Activated naive CD8-positive, alpha-beta T cell treated with anti-CD3 and anti-CD28 coated beads, Interleukin-2, amount 10 ng/mL, durations not matched to agents 7 days and 5 days (primary cell): ENCODE measurements around the gene GOLGA6L25. TPM values are rescaled to one million over a fixed set of nuclear protein-coding genes. Genes with fewer than 3 reads are reported as not detected.
"Not testable (repeated sequence)": the region's sequence is repeated elsewhere in the genome, so short reads cannot be mapped to it uniquely, and the experiment has no call there.

Experiments used
- ATAC-seq: fragments of 150-1000 bp; cut with Tn5 transposase; one replicate; pipeline ENCODE4 v1.10.0; 2021; ENCODE audit warnings: low read depth, moderate library complexity
- POLR2A ChIA-PET: fragments of 350-600 bp; sonication (Branson Sonifier 250); formaldehyde crosslinking; loops from one replicate; lab custom pipeline; 2021; ENCODE audit warnings: antibody characterized with exemption; lab: Charles Lee
- DNase-seq: peaks from one replicate; pipeline ENCODE4 v3.0.0; 2021
- H3K27ac Mint-ChIP-seq: one replicate; pipeline ENCODE4 v1.8.0; 2022; ENCODE audit warnings: mild to moderate bottlenecking, mixed read lengths
- H3K27me3 Mint-ChIP-seq: one replicate; pipeline ENCODE4 v1.8.0; 2022; ENCODE audit warnings: mild to moderate bottlenecking, moderate library complexity, mixed read lengths
- H3K36me3 Mint-ChIP-seq: one replicate; pipeline ENCODE4 v1.8.0; 2021; ENCODE audit warnings: mild to moderate bottlenecking, mixed read lengths
- H3K4me1 Mint-ChIP-seq: one replicate; pipeline ENCODE4 v1.8.0; 2021; ENCODE audit warnings: mixed read lengths
- H3K4me3 Mint-ChIP-seq: one replicate; pipeline ENCODE4 v1.8.0; 2022; ENCODE audit warnings: mild to moderate bottlenecking, moderate library complexity, mixed read lengths
- H3K9me3 Mint-ChIP-seq: one replicate; pipeline ENCODE4 v1.8.0; 2021; ENCODE audit warnings: mixed read lengths
- total RNA-seq, 2 experiments: library from RNA; stranded (reverse); gene quantifications; one replicate each; pipeline ENCODE4 v1.2.3, GENCODE V29; 2021

Gene GOLGA6L25
- total RNA-seq = not detected

GRCh38 chr15:28553268-28553667, at the start of gene GOLGA6L25:
GOLGA6L25 (plus strand) TSS chr15:28553568; CDS start chr15:28553629, 61 bp downstream.
- H3K4me1 Mint-ChIP-seq, H3K27ac Mint-ChIP-seq, ATAC-seq, DNase-seq, H3K4me3 Mint-ChIP-seq, H3K27me3 Mint-ChIP-seq, H3K36me3 Mint-ChIP-seq, H3K9me3 Mint-ChIP-seq, POLR2A ChIA-PET: not testable (repeated sequence)

- not testable (repeated sequence) for H3K27ac Mint-ChIP-seq, ATAC-seq, H3K4me1 Mint-ChIP-seq
These were observed 45.0 kb upstream of the GOLGA6L25 start for GRCh38 chr15:28508217-28508889.

GRCh38 chr15:28514128-28514527, 39.2 kb upstream of the GOLGA6L25 start:
- DNase-seq, POLR2A ChIA-PET, H3K36me3 Mint-ChIP-seq, H3K9me3 Mint-ChIP-seq, H3K4me3 Mint-ChIP-seq, H3K4me1 Mint-ChIP-seq, H3K27ac Mint-ChIP-seq, H3K27me3 Mint-ChIP-seq, ATAC-seq: not testable (repeated sequence)

More at GRCh38 chr15:28508217-28508889, 45.0 kb upstream of the GOLGA6L25 start:
- H3K4me3 Mint-ChIP-seq, POLR2A ChIA-PET, H3K9me3 Mint-ChIP-seq, H3K27me3 Mint-ChIP-seq, DNase-seq, H3K36me3 Mint-ChIP-seq: not testable (repeated sequence)

GRCh38 chr15:28515208-28515607, 38.2 kb upstream of the GOLGA6L25 start:
- DNase-seq, ATAC-seq, H3K27ac Mint-ChIP-seq, POLR2A ChIA-PET, H3K27me3 Mint-ChIP-seq, H3K36me3 Mint-ChIP-seq, H3K4me1 Mint-ChIP-seq, H3K9me3 Mint-ChIP-seq, H3K4me3 Mint-ChIP-seq: not testable (repeated sequence)

GRCh38 chr15:28532954-28533353, 20.4 kb upstream of the GOLGA6L25 start, which contains the start of gene GOLGA8G:
GOLGA8G (minus strand) TSS chr15:28532971; CDS start chr15:28532909, 62 bp downstream.
- POLR2A ChIA-PET, H3K27ac Mint-ChIP-seq, ATAC-seq, H3K4me3 Mint-ChIP-seq, H3K27me3 Mint-ChIP-seq, DNase-seq, H3K4me1 Mint-ChIP-seq, H3K9me3 Mint-ChIP-seq, H3K36me3 Mint-ChIP-seq: not testable (repeated sequence)

GRCh38 chr15:28573351-28573750, 20.0 kb downstream of the GOLGA6L25 start:
- H3K4me1 Mint-ChIP-seq, ATAC-seq, POLR2A ChIA-PET, H3K27me3 Mint-ChIP-seq, H3K9me3 Mint-ChIP-seq, H3K4me3 Mint-ChIP-seq, DNase-seq, H3K27ac Mint-ChIP-seq, H3K36me3 Mint-ChIP-seq: not testable (repeated sequence)

- H3K9me3 Mint-ChIP-seq, DNase-seq, H3K27ac Mint-ChIP-seq, H3K4me3 Mint-ChIP-seq, POLR2A ChIA-PET, H3K4me1 Mint-ChIP-seq, H3K36me3 Mint-ChIP-seq, H3K27me3 Mint-ChIP-seq: not testable (repeated sequence)
- ATAC-seq = peak; percentile 78
These were observed 35.7 kb downstream of the GOLGA6L25 start for GRCh38 chr15:28588977-28589606.

- ATAC-seq, H3K36me3 Mint-ChIP-seq, POLR2A ChIA-PET, H3K4me1 Mint-ChIP-seq, H3K9me3 Mint-ChIP-seq, H3K27me3 Mint-ChIP-seq: not testable (repeated sequence)
- Mint-ChIP-seq H3K4me3 (peak overlapping the region; percentile 95), H3K27ac (peak overlapping the region; percentile 92)
- DNase-seq = peak; percentile 27
These were observed 36.4 kb downstream of the GOLGA6L25 start for GRCh38 chr15:28589769-28590168.

GRCh38 chr15:28592395-28592794, 39.0 kb downstream of the GOLGA6L25 start:
- H3K27ac Mint-ChIP-seq, H3K4me3 Mint-ChIP-seq, ATAC-seq, H3K36me3 Mint-ChIP-seq, DNase-seq, POLR2A ChIA-PET, H3K27me3 Mint-ChIP-seq, H3K4me1 Mint-ChIP-seq, H3K9me3 Mint-ChIP-seq: not testable (repeated sequence)

GRCh38 chr15:28593424-28594129, 40.2 kb downstream of the GOLGA6L25 start:
- H3K4me1 Mint-ChIP-seq, H3K36me3 Mint-ChIP-seq, POLR2A ChIA-PET, H3K4me3 Mint-ChIP-seq, H3K27ac Mint-ChIP-seq, DNase-seq, ATAC-seq, H3K27me3 Mint-ChIP-seq, H3K9me3 Mint-ChIP-seq: not testable (repeated sequence)

GRCh38 chr15:28597471-28597870, 44.1 kb downstream of the GOLGA6L25 start:
- H3K27ac Mint-ChIP-seq, ATAC-seq, POLR2A ChIA-PET, H3K36me3 Mint-ChIP-seq, H3K27me3 Mint-ChIP-seq, DNase-seq, H3K4me1 Mint-ChIP-seq, H3K9me3 Mint-ChIP-seq, H3K4me3 Mint-ChIP-seq: not testable (repeated sequence)

- POLR2A ChIA-PET, H3K4me3 Mint-ChIP-seq, H3K27ac Mint-ChIP-seq, H3K4me1 Mint-ChIP-seq, H3K36me3 Mint-ChIP-seq, H3K27me3 Mint-ChIP-seq, DNase-seq, H3K9me3 Mint-ChIP-seq, ATAC-seq: not testable (repeated sequence)
These were observed 44.8 kb downstream of the GOLGA6L25 start for GRCh38 chr15:28598209-28598608.

GRCh38 chr15:28602152-28602551, 48.8 kb downstream of the GOLGA6L25 start:
- H3K27me3 Mint-ChIP-seq, H3K36me3 Mint-ChIP-seq: not testable (repeated sequence)

More at GRCh38 chr15:28602152-28602551, 48.8 kb downstream of the GOLGA6L25 start:
- H3K4me3 Mint-ChIP-seq, ATAC-seq, DNase-seq, H3K4me1 Mint-ChIP-seq, H3K27ac Mint-ChIP-seq, POLR2A ChIA-PET, H3K9me3 Mint-ChIP-seq: not testable (repeated sequence)
